Body of pancreas (tissue), 4 donors: ENCODE measurements around the gene SDF2.

Source experiments
- CTCF ChIP-seq, 7 experiments: fragments of 450-650 bp in 4 of 7; fragments of 200-600 bp in 3 of 7; sonication (generic) in 3 of 7; IDR thresholded peaks; one replicate each; pipeline ENCODE4 v1.5.1; 2016 to 2019; ENCODE audit warnings: antibody characterized with exemption in 7 of 7
- POLR2A ChIP-seq, 3 donors: fragments of 450-650 bp; IDR thresholded peaks; one replicate each; pipeline ENCODE4 v1.6.1; 2016; ENCODE audit warnings: antibody characterized with exemption in 3 of 3, mild to moderate bottlenecking in 2 of 3

- TF ChIP-seq POLR2A (IDR thresholded peaks at IDR 0.05) (no peak), CTCF (IDR thresholded peaks at IDR 0.05) (no peak)
Observed at GRCh38 chr17:28707339-28707720, 45.6 kb upstream of the SDF2 start.
